GM06990 (cell line): ENCODE results near the gene CNTN1.

Source experiments
- DNase-seq: peaks from one replicate; pipeline ENCODE4 v3.0.0-alpha.2; 2011; ENCODE audit not compliant: insufficient read length; ENCODE audit errors: extremely low read depth
- H3K27me3 ChIP-seq: replicated peaks from 2 replicates; pipeline ENCODE4 v1.6.0; 2011; ENCODE audit warnings: low read length; ENCODE audit not compliant: control insufficient read depth, insufficient read depth
- H3K36me3 ChIP-seq: 2 replicates; pipeline ENCODE4 v1.5.1; 2011; ENCODE audit warnings: low read length; ENCODE audit not compliant: control insufficient read depth, insufficient read depth
- H3K4me3 ChIP-seq: replicated peaks from 2 replicates; pipeline ENCODE4 v1.5.1; 2011; ENCODE audit warnings: low read depth, mild to moderate bottlenecking, control low read depth, low read length
- CTCF ChIP-seq: IDR thresholded peaks from 2 replicates; pipeline ENCODE4 v1.5.1; 2011; ENCODE audit warnings: low read length, control low read depth, mild to moderate bottlenecking, inconsistent platforms; ENCODE audit not compliant: insufficient read depth, poor library complexity, severe bottlenecking

Gene CNTN1

DNA sequence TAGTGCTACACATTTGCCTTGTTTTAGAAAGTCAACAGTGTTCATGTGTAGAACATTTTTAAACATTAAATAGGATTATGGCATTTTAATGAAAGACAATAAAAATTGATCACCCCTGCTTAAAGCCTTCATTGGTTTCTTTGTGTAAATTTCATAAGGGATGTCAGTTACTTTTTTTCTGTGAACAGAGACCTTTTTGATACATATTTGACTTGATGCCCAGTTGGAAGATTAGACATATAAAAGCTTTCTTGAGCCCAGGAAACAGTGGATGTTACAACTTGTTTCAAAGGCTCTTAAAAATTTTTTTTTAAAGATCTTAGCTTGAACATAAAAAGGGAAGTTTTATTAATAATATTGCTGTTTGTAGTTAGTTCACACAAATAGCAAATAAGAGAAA, 327.2 kb downstream of the CNTN1 start:
- H3K4me3 ChIP-seq = no peak overlapping the region
- no peaks in the 10 kb centered on the region for H3K27me3 ChIP-seq
- DNase-seq = no peak
- no peaks in the 10 kb centered on the region for H3K36me3 ChIP-seq
- TF ChIP-seq CTCF = no peak

DNA sequence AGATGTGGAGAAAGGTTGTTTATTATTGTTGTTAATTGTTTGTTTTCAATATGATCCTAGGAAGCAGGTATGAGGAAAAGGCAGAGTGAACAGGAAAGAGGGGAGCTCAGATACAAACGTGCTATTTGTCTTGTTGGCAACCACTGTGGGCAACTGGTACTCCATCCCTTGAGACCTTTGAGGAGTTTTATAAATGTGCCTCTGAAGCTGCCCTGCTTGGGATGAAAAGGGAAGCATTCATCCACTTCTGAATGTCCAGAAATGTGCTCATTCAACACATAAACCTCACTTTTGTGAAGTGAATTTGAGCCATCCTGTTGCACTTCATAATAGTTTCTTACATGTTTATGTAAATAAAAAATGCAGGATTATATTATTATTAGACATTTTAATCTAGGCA, 331.6 kb downstream of the CNTN1 start:
- H3K4me3 ChIP-seq = no peak overlapping the region
- no peaks in the 10 kb centered on the region for H3K27me3 ChIP-seq
- no peak for DNase-seq
- H3K36me3 ChIP-seq = no peaks in the 10 kb centered on the region
- no peak for TF ChIP-seq CTCF

GRCh38 chr12:41026151-41026550, 333.9 kb downstream of the CNTN1 start:
- no peak for TF ChIP-seq CTCF
- H3K36me3 ChIP-seq = no peaks in the 10 kb centered on the region
- H3K27me3 ChIP-seq = no peaks in the 10 kb centered on the region
- no peak for DNase-seq
- no peak overlapping the region for H3K4me3 ChIP-seq

- DNase-seq = no peak
- no peak for TF ChIP-seq CTCF
- Histone ChIP-seq H3K36me3 (no peaks in the 10 kb centered on the region), H3K27me3 (no peaks in the 10 kb centered on the region), H3K4me3 (no peak overlapping the region)
Measured at GRCh38 chr12:41032386-41032785, 340.1 kb downstream of the CNTN1 start.

DNA sequence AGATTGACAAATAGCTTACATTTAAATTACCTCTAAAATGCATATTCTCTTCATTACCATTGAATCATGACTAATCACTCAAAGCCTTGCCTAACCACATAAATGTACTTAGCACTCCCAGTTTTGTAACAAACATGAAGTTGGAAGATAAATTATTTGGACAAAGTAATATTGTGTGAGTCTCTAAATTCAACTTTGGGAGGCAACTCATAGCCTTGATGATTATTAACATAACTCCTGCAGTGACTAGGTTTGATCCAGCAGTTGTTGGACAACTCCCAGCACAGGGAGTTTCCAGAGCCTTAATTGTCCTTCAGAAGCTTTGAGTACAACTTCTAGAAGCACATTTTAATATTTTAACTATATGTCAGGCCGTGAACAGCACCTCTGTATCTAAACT, 342.4 kb downstream of the CNTN1 start:
- TF ChIP-seq CTCF = no peak
- Histone ChIP-seq H3K36me3 (no peaks in the 10 kb centered on the region), H3K4me3 (no peak overlapping the region), H3K27me3 (no peaks in the 10 kb centered on the region)
- DNase-seq = no peak

- no peak for DNase-seq
- H3K27me3 ChIP-seq = no peaks in the 10 kb centered on the region
- no peak overlapping the region for H3K4me3 ChIP-seq
- no peak for TF ChIP-seq CTCF
- no peaks in the 10 kb centered on the region for H3K36me3 ChIP-seq
Measured at GRCh38 chr12:41039461-41039860, 347.2 kb downstream of the CNTN1 start.
